Amniotic stem cell (primary cell): ENCODE measurements around the gene LIMK2.
"Not testable (repeated sequence)": the region's sequence is repeated elsewhere in the genome, so short reads cannot be mapped to it uniquely, and the experiment has no call there.

Experiments used
- DNase-seq: peaks from one replicate; lab custom pipeline; 2025; lab: John Stamatoyannopoulos, UW

The LIMK2 gene

DNA sequence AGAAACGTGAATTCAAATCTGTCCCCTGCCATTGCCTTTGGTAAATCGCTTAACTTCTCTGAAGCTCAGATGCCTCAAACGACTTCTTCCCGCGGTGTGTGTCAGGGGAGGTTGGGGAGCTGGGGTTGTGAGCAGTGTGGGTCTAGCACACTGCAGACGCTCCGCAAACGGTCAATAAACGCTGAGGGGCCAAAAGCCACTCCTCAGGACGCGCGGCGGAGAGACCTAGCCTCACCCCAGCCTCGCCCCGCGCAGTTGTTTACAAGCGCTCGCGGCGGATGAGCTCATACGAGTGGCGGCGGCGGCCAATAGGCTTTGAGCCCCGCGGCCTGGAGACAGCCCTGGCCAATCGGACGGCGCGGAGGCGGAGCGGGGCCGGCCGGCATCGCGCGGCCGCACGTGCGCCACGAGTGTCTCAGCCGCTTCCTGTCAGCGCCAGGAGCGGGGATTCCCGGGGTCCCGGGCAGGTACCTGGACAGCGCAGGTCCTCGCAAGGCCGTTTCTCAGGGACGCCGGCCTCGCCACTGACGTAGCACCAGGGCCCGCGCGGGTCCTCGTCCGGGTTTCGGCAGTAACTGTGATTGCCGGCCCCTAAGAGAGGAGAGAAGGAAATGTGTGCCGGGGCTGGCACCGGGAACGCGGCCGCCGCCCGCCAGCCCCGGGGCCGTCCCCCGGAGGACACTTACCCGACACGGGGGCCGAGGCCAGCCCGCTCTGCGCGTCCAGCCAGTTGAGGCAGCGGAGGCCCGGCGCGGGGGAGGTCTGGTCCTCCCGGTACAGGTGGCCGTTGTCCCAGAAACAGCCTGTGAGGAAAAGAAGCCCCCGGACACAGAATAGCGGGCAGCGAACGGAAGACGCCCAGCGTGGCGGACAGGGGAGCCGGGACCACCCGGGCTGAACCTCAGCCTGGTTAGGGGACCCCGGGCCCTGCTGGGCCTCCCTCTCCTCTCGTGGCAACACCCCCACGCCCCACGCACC is 78.7 kb downstream of the LIMK2 start:
- DNase-seq, result peak; percentile 75

- DNase-seq, result no peak
Observed at GRCh38 chr22:31291481-31292235, 79.6 kb downstream of the LIMK2 start.

- peak; percentile 59 for DNase-seq
Observed at GRCh38 chr22:31292236-31292989, 80.3 kb downstream of the LIMK2 start, which contains the start of gene PIK3IP1. PIK3IP1 (minus strand) TSS chr22:31292488; CDS start chr22:31292344, 144 bp downstream.

DNA sequence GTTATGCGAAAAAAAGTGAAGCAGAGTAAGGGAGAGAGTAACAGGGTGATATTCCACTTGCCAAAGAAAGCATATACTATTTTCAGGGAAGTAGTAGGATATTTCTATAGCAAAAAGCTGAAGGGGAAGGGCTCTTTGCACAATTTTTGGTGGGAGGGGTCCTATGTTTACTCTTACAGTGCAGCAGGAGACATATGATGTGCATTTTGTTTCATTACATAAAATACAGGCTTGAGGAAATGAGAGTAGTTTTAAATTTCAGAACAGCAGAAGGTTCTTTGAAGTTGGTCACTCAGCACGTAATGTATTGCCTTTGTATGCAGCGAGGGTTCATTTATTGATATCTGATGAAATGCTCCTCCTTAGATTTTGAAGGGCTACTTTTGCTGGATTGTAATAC is 83.3 kb downstream of the LIMK2 start:
- DNase-seq, result no peak

DNA sequence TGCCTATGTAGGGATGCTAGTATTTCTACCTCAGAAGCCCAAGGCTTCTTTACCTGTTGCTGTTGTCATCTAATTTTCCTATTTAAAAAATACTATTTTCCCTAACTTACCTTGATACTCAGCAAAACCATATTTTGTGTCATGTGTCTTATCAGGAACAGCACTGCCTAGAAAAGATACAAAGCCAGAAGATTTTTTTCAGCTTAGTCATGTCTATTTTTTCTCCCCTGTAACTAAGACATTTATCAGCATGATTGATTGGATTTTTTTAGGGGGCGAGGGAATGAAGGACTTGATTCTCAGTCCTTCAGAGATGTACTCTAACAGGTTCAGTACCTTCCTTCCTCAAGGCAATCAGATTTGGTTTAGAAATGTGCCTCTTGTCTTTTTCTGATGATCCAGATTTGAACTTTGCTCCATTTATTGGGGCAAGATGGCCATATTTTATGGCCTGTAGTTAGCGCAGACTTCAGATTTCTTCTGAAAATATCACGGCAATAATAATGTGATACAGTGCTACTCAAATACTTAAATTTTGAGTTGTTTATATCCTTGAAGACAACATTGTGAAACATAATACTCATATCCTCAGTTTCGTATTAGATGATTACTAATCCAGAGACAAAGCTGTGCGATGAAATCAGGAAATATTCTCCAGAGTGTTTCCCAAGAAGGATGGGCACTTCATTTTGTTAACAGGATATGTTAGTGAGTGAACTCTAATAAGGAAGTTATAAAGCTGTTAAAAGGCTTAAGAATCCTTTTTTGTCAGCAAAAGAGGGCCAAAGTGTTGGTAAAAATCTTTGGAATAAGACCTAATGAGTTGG is 83.9 kb downstream of the LIMK2 start:
- no peak for DNase-seq

DNA sequence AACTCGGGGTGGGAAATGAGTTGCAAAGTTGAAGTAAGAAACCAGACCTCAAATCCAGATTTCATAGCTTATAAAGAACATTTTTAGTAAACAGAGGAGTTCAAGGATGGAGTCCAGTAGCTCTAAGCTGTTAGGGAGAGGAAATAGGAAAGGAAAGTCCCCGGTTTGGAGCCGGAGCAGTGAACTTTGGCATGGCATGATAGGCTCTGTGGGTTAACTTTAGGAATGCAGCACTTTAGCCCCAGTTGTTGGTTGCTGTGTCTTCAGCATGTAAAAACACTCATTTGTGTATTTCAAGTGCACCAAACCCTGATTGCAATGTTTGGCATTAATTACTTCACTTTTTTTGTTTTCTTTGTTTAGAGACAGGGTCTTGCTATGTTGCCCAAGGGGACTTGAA is 88.8 kb downstream of the LIMK2 start:
- DNase-seq, result no peak

DNA sequence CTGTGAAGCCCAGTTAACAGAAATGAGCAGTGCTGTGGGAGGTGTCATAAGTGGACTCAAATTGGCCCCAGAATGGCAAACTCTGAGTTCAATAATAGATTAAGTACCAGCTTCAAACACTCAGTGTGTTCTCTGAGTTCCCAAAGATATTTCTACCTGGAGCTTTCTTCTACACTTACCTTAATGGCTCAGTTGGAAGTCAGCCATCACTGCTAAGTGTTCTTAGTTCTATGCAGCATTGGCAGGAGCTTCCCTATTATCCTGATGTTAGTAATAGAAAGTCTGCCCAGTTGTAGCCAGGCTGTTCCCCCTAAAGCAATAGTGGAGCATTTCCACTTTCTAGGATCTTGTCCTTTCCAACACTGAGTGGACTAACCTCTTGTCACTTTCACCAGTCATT is 89.9 kb downstream of the LIMK2 start:
- DNase-seq, result no peak

GRCh38 chr22:31302537-31302936 is 90.4 kb downstream of the LIMK2 start:
- DNase-seq, result no peak

- DNase-seq, result no peak
Observed at GRCh38 chr22:31305194-31305593, 93.1 kb downstream of the LIMK2 start.

- no peak for DNase-seq
Observed at GRCh38 chr22:31308181-31308580, 96.1 kb downstream of the LIMK2 start.

- no peak for DNase-seq
Observed at GRCh38 chr22:31313366-31314147, 101.5 kb downstream of the LIMK2 start.

- DNase-seq, result not testable (repeated sequence)
Observed at GRCh38 chr22:31314220-31314619, 102.1 kb downstream of the LIMK2 start.

DNA sequence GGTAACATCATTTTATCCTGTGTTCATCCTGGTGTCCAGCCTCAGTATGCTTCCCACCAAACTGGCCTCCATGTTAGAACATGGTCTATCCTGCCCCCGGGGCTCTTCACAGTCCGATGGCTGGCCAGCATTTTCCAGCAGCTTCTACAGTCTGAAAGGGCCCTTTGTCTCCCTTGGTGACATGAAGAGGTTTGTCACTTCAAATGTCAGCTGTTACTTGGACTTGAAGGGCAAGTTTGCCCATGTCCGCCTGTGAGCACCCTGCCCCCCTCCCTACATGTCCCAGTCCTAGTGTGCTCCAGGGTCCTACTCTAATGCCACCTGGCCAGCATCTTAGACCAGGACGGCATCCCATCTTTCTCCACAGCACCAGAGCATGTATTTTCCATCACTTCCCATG is 109.3 kb downstream of the LIMK2 start:
- DNase-seq, result no peak

GRCh38 chr22:31323578-31324550 is 111.8 kb downstream of the LIMK2 start:
- DNase-seq, result no peak

DNA sequence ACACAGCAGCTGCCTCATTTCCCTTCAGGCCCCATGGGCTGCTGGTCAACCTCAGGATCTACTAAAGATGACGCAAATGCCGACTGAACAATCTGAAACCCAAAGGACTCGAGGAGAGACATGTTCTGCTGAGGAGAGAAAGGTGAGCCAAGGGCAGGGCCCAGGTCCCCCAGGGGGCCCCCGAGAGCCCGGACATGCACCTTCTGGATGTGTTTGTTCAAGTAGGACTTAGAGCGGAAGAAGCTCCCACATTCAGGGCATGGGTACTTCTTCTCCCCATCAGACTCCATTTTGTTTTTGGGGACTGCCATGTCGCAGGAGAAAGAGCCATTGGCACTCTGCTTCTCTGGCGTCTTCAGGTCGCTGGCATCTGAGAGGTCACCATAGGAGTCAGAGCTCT is 114.8 kb downstream of the LIMK2 start:
- DNase-seq, result no peak

- DNase-seq, result no peak
Observed at GRCh38 chr22:31327806-31328543, 115.9 kb downstream of the LIMK2 start.

GRCh38 chr22:31328544-31328960 is 116.5 kb downstream of the LIMK2 start:
- no peak for DNase-seq

DNA sequence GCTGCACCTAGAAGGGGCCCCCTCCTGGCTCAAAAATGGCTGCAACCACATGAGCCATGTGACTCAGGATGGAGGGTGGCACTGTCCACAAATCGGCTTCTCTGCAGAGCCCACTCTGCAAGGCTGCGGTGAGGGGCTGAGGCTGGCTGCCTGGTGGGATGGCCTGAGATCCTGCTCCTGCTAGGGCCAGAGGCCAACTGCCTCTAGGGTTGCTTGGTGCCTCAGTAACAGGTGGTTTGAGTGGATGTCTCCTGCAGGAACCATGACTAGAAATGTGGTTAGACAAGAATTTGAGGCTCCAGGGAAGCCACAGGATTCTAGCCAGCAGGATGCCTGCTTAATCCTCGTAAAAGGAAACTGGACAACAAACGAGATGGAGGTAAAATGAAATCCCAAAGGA is 116.9 kb downstream of the LIMK2 start:
- DNase-seq, result no peak
